22Rv1 (cell line): ENCODE data around the gene TRIM15.

ENCODE experiments used
- H3K27ac ChIP-seq: fragments of 450-650 bp; 2 replicates; pipeline ENCODE4 v1.5.1; 2017
- CTCF ChIP-seq: fragments of 450-650 bp; IDR thresholded peaks from 2 replicates; pipeline ENCODE4 v1.5.1; 2017; ENCODE audit warnings: mild to moderate bottlenecking
- ZFX ChIP-seq: fragments of 450-650 bp; IDR thresholded peaks from 2 replicates; pipeline ENCODE4 v1.6.1; 2017; ENCODE audit warnings: antibody characterized with exemption, borderline replicate concordance

TRIM15 gene

GRCh38 chr6:30142665-30143064 lies 20.7 kb upstream of the TRIM15 start:
- no peak for TF ChIP-seq CTCF
- no peak overlapping the region for H3K27ac ChIP-seq

GRCh38 chr6:30143780-30144179 lies 19.6 kb upstream of the TRIM15 start:
- H3K27ac ChIP-seq = no peak overlapping the region
- TF ChIP-seq ZFX = no peak
- no peak for TF ChIP-seq CTCF

GRCh38 chr6:30144811-30145210 lies 18.5 kb upstream of the TRIM15 start:
- H3K27ac ChIP-seq = no peak overlapping the region
- no peak for TF ChIP-seq ZFX
- no peak for TF ChIP-seq CTCF

GRCh38 chr6:30145818-30146217 lies 17.5 kb upstream of the TRIM15 start:
- H3K27ac ChIP-seq = no peak overlapping the region
- no peak for TF ChIP-seq ZFX
- TF ChIP-seq CTCF = no peak

GRCh38 chr6:30147096-30147495 lies 16.2 kb upstream of the TRIM15 start:
- no peak overlapping the region for H3K27ac ChIP-seq
- TF ChIP-seq CTCF = no peak
- no peak for TF ChIP-seq ZFX

- H3K27ac ChIP-seq = no peak overlapping the region
- TF ChIP-seq CTCF = no peak
- TF ChIP-seq ZFX = no peak
Measured at GRCh38 chr6:30149234-30149633, 14.1 kb upstream of the TRIM15 start.

GRCh38 chr6:30149858-30150550 lies 13.3 kb upstream of the TRIM15 start:
- TF ChIP-seq CTCF (no peak), ZFX (no peak)
- no peak overlapping the region for H3K27ac ChIP-seq
